K562 (cell line): ENCODE measurements around the gene OR2AG1. TPM values are rescaled to one million over a fixed set of nuclear protein-coding genes. Genes with fewer than 3 reads are reported as not detected.
A peak's percentile ranks its signal among the peaks of the same experiment; 100 is the strongest.

ENCODE experiments used
- KLF6 ChIP-seq: fragments of 250-450 bp; sonication (Bioruptor Pico); IDR thresholded peaks from 2 replicates; pipeline ENCODE4 v1.4.0; 2020; ENCODE audit warnings: mild to moderate bottlenecking, moderate library complexity, borderline replicate concordance
- NCOR1 ChIP-seq: fragments of 450-650 bp; IDR thresholded peaks from 2 replicates; pipeline ENCODE4 v1.6.1; 2016; ENCODE audit warnings: mild to moderate bottlenecking, moderate library complexity
- PREB ChIP-seq: sonication (generic); formaldehyde crosslinking; IDR thresholded peaks from 2 replicates; pipeline ENCODE4 v1.8.1; 2023; ENCODE audit warnings: mild to moderate bottlenecking, missing genetic modification reagents
- PTBP1 ChIP-seq: fragments of 200-400 bp; formaldehyde crosslinking; IDR thresholded peaks from 2 replicates; pipeline ENCODE4 v1.6.1; 2017; ENCODE audit warnings: low read depth, low read length
- RB1 ChIP-seq: fragments of 450-650 bp; IDR thresholded peaks from 2 replicates; pipeline ENCODE4 v1.6.1; 2017; ENCODE audit warnings: low read depth, mild to moderate bottlenecking
- SRF ChIP-seq, 2 experiments: fragments of 250-450, 450-650 bp in 1 of 2; sonication (Bioruptor Pico) in 1 of 2; sonication (generic) in 1 of 2; formaldehyde crosslinking; IDR thresholded peaks; 2 replicates each; pipeline versions ENCODE4 v1.5.0 to v1.5.1; 2020 to 2022; ENCODE audit warnings: mild to moderate bottlenecking in 1 of 2, missing genetic modification reagents in 1 of 2
- ZNF318 ChIP-seq, 2 experiments: fragments of 450-650 bp; IDR thresholded peaks; 2 replicates each; pipeline ENCODE4 v1.6.1; 2016; ENCODE audit warnings: mild to moderate bottlenecking in 2 of 2, borderline replicate concordance in 1 of 2, low read depth in 1 of 2, moderate library complexity in 1 of 2
- ZNF592 ChIP-seq: fragments of 450-650 bp; IDR thresholded peaks from 2 replicates; pipeline ENCODE4 v1.6.1; 2017; ENCODE audit warnings: antibody characterized with exemption, mild to moderate bottlenecking
- polyA plus RNA-seq, 8 experiments: library from polyadenylated mRNA; depleted of rRNA in 4 of 8; stranded (reverse) in 5 of 8; unstranded in 3 of 8; fragments of >200 nt; fragmentation: Nextera tagmentation in 2 of 8; fragmentation: Illumina TruSeq in 1 of 8; extraction: Ambion mirVana in 2 of 8; extraction: Trizol in 1 of 8; gene quantifications; 2 replicates each; pipeline versions ENCODE4 v1.2.1 to v1.2.3, GENCODE V29; 2011 to 2014; ENCODE audit warnings: inconsistent platforms in 1 of 8, missing spikeins in 1 of 8
- total RNA-seq, 7 experiments: library from RNA; depleted of rRNA in 6 of 7; stranded (reverse); fragments of >200 nt in 6 of 7; fragmentation: Illumina TruSeq in 2 of 7; extraction: Trizol in 2 of 7; gene quantifications; 2 replicates each; pipeline versions ENCODE4 v1.2.1 to v1.2.3, GENCODE V29; 2011 to 2021; ENCODE audit warnings: low replicate concordance in 1 of 7
- TF ChIP-seq, protein P1 (sequence below): fragments of 450-650 bp; conservative IDR thresholded peaks from 2 replicates; pipeline ENCODE4 v1.6.1; 2016; ENCODE audit warnings: missing genetic modification characterization, low read depth, mild to moderate bottlenecking, missing compliant biosample characterization, moderate library complexity
- TF ChIP-seq, protein P2 (sequence below): fragments of 450-650 bp; formaldehyde crosslinking; IDR thresholded peaks from 2 replicates; pipeline ENCODE4 v1.4.0; 2020; ENCODE audit warnings: mild to moderate bottlenecking, moderate library complexity

The OR2AG1 gene
- total and polyA plus RNA-seq, 9 of the 15 experiments (the other 6 are each of a cell fraction or from before 2014, with no cell fraction given): 0.05 to 0.11 (median 0.07) TPM; not detected in 5

DNA sequence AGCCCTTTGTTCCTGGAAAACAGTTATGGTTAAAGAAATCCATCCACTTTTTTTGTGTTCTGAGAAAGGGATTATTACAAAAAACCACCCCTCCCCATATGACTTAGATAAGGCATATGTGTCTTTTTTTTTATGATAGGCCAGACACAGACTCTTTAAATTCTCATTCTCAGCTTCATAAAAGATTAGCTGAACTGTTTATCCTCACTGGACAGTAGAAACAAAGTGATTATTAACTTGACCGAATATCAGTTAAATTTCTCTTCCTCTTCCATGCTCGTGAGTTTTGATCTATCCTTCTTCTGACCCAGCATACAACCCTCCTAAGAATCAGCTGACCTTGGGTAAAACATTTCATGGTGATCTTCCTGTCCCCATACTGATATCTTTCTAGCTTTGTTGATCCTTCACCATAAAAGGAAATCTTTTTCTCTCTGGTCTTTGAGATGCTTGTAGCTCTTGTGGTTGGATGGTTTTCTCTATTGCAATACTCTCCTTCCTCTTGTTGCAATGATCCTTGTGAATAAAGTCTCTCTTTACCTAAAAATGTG, 37.3 kb upstream of the OR2AG1 start (continued):
- TF ChIP-seq ZNF592: no peak; the same call in 1 of the 2 replicates
- TF ChIP-seq, protein P1, sequence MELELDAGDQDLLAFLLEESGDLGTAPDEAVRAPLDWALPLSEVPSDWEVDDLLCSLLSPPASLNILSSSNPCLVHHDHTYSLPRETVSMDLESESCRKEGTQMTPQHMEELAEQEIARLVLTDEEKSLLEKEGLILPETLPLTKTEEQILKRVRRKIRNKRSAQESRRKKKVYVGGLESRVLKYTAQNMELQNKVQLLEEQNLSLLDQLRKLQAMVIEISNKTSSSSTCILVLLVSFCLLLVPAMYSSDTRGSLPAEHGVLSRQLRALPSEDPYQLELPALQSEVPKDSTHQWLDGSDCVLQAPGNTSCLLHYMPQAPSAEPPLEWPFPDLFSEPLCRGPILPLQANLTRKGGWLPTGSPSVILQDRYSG (tag): no peak
- TF ChIP-seq, protein P2, sequence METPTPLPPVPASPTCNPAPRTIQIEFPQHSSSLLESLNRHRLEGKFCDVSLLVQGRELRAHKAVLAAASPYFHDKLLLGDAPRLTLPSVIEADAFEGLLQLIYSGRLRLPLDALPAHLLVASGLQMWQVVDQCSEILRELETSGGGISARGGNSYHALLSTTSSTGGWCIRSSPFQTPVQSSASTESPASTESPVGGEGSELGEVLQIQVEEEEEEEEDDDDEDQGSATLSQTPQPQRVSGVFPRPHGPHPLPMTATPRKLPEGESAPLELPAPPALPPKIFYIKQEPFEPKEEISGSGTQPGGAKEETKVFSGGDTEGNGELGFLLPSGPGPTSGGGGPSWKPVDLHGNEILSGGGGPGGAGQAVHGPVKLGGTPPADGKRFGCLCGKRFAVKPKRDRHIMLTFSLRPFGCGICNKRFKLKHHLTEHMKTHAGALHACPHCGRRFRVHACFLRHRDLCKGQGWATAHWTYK (CRISPR knock-in tag): 0 out of 2 replicates have a peak, but pooled peaks have one; percentile 26
- peak; percentile 82 to 98; a peak in 3 of 4 replicates for TF ChIP-seq SRF (CRISPR knock-in tag; IDR thresholded peaks at IDR 0.05)
- no peak for TF ChIP-seq PTBP1
- TF ChIP-seq ZNF318 (IDR thresholded peaks at IDR 0.05; ENCODE audit: borderline replicate concordance in 1 of 2, low read depth in 1 of 2): no peak
- TF ChIP-seq RB1: no peak
- TF ChIP-seq KLF6 (CRISPR knock-in tag): no peak
- TF ChIP-seq NCOR1: peak; percentile 53; the same call in 1 of the 2 replicates
- TF ChIP-seq PREB (CRISPR knock-in tag): no peak
